HepG2 (cell line): ENCODE measurements around the gene CST3. TPM values are rescaled to one million over a fixed set of nuclear protein-coding genes. Genes with fewer than 3 reads are reported as not detected.

ENCODE experiments used
- HDAC1 ChIP-seq: sonication (generic); formaldehyde crosslinking; IDR thresholded peaks from 2 replicates; pipeline ENCODE4 v1.5.1; 2020; ENCODE audit warnings: mild to moderate bottlenecking, missing genetic modification reagents
- HDAC6 ChIP-seq: fragments of 200-600 bp; sonication (generic); IDR thresholded peaks from 2 replicates; pipeline ENCODE4 v1.7.0; 2017; ENCODE audit warnings: mild to moderate bottlenecking, antibody characterized with exemption, low read length, low read depth
- RFX5 ChIP-seq: IDR thresholded peaks from 2 replicates; pipeline ENCODE4 v1.6.1; 2011; ENCODE audit warnings: low read depth, low read length, improper control_type of control experiment
- SALL1 ChIP-seq: sonication (generic); formaldehyde crosslinking; IDR thresholded peaks from 2 replicates; pipeline ENCODE4 v1.8.0; 2022; ENCODE audit warnings: mild to moderate bottlenecking, missing genetic modification reagents
- SP1 ChIP-seq, 2 experiments: fragments of 450-650 bp in 1 of 2; sonication (generic) in 1 of 2; formaldehyde crosslinking in 1 of 2; IDR thresholded peaks; 2 replicates each; pipeline versions ENCODE4 v1.4.0 to v1.6.1; 2016 to 2020; ENCODE audit warnings: missing genetic modification reagents in 1 of 2
- ZBTB3 ChIP-seq: sonication (generic); formaldehyde crosslinking; IDR thresholded peaks from 2 replicates; pipeline ENCODE4 v1.4.0; 2020; ENCODE audit warnings: low read depth, mild to moderate bottlenecking, moderate library complexity, missing genetic modification reagents, borderline replicate concordance
- ZFP37 ChIP-seq: sonication (generic); formaldehyde crosslinking; IDR thresholded peaks from 2 replicates; pipeline ENCODE4 v1.4.0; 2020; ENCODE audit warnings: missing genetic modification reagents, borderline replicate concordance
- ZNF382 ChIP-seq: sonication (generic); formaldehyde crosslinking; IDR thresholded peaks from 2 replicates; pipeline ENCODE4 v1.5.0; 2020; ENCODE audit warnings: missing genetic modification reagents, mild to moderate bottlenecking, borderline replicate concordance
- ZNF451 ChIP-seq: sonication (generic); formaldehyde crosslinking; IDR thresholded peaks from 2 replicates; pipeline ENCODE4 v1.5.0; 2020; ENCODE audit warnings: mild to moderate bottlenecking, missing genetic modification reagents
- ZNF564 ChIP-seq: sonication (generic); formaldehyde crosslinking; IDR thresholded peaks from 2 replicates; pipeline ENCODE4 v1.8.1; 2023; ENCODE audit warnings: mild to moderate bottlenecking, missing genetic modification reagents
- polyA plus RNA-seq, 8 experiments: library from polyadenylated mRNA; depleted of rRNA in 3 of 8; stranded (reverse) in 7 of 8; unstranded in 1 of 8; fragments of >200 nt; fragmentation: Illumina TruSeq in 4 of 8; extraction: Trizol in 4 of 8; gene quantifications; 2 replicates each; pipeline versions ENCODE4 v1.2.1 to v1.2.3, GENCODE V29; 2011 to 2016; ENCODE audit warnings: low read depth in 4 of 8, missing spikeins in 1 of 8, mixed read lengths in 1 of 8; ENCODE audit not compliant: insufficient read depth in 1 of 8
- total RNA-seq, 5 experiments: library from RNA; depleted of rRNA; stranded (reverse); fragments of >200 nt; fragmentation: Illumina TruSeq; extraction: Trizol; gene quantifications; 2 replicates each; pipeline ENCODE4 v1.2.3, GENCODE V29; 2016; ENCODE audit warnings: low read depth in 1 of 5
- TF ChIP-seq, protein P1 (sequence below): sonication (generic); formaldehyde crosslinking; IDR thresholded peaks from 2 replicates; pipeline ENCODE4 v1.4.0; 2020; ENCODE audit warnings: low read depth, missing genetic modification reagents
- TF ChIP-seq, protein P2 (sequence below): IDR thresholded peaks from 2 replicates; pipeline ENCODE4 v1.6.1; 2016; ENCODE audit warnings: mild to moderate bottlenecking
- TF ChIP-seq, protein P3 (sequence below): sonication (generic); formaldehyde crosslinking; IDR thresholded peaks from 2 replicates; pipeline ENCODE4 v1.4.0; 2020; ENCODE audit warnings: missing genetic modification reagents
- TF ChIP-seq, protein P4 (sequence below): sonication (generic); formaldehyde crosslinking; IDR thresholded peaks from 2 replicates; pipeline ENCODE4 v1.9.0; 2021; ENCODE audit warnings: missing genetic modification reagents, borderline replicate concordance

The CST3 gene
- total and polyA plus RNA-seq, 2 of the 13 experiments (the other 11 are each of a cell fraction or from before 2014, with no cell fraction given): 690 to 1,005 TPM

DNA sequence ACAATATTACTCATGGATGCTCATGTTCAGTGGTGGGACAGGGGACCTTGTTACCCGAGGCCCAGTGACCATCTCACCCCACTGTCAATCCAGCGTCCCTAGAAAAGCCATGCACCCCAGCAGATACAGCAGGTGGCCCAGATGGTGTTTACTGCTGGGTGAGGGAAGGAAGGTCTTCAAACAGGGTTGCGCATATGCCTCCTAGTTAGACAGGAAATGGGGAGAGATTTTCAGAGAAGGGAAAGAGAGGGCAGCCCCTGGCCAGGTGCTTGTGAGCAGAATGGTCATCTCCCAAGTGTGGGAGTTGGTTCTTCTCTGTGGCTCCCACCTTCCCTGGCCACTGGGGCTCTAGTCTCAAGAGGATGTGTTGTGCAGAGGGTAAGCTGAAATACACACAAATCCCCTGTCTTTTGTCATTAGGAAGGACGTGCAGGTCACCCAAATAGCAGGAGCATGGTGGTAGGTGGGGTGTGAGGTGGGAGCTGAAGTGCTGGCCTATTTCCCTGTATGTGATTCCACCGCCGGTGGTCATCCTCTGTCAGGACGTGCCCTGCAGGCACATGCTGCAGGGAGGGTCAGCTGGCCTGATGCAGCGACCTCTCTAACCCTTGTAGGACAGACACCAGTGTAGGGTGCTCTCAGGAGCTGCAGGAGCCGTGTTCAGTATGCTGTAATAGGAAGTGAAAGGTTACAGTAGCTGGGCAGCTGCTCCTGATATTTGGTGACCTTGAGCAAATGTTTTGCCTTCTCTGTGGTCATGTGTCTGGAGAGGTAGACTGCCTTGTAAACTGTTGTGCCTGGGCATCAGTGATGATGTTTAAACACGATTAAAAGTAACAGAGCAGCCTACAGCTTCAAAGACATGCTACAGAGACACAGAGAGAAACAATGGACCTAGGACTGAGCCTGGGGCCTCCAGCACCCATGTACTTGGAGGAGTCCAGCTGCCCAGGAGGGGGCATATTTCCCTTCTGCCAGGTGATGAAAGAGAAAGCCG is 3.2 kb upstream of the CST3 start (continued):
- TF ChIP-seq, protein P1, sequence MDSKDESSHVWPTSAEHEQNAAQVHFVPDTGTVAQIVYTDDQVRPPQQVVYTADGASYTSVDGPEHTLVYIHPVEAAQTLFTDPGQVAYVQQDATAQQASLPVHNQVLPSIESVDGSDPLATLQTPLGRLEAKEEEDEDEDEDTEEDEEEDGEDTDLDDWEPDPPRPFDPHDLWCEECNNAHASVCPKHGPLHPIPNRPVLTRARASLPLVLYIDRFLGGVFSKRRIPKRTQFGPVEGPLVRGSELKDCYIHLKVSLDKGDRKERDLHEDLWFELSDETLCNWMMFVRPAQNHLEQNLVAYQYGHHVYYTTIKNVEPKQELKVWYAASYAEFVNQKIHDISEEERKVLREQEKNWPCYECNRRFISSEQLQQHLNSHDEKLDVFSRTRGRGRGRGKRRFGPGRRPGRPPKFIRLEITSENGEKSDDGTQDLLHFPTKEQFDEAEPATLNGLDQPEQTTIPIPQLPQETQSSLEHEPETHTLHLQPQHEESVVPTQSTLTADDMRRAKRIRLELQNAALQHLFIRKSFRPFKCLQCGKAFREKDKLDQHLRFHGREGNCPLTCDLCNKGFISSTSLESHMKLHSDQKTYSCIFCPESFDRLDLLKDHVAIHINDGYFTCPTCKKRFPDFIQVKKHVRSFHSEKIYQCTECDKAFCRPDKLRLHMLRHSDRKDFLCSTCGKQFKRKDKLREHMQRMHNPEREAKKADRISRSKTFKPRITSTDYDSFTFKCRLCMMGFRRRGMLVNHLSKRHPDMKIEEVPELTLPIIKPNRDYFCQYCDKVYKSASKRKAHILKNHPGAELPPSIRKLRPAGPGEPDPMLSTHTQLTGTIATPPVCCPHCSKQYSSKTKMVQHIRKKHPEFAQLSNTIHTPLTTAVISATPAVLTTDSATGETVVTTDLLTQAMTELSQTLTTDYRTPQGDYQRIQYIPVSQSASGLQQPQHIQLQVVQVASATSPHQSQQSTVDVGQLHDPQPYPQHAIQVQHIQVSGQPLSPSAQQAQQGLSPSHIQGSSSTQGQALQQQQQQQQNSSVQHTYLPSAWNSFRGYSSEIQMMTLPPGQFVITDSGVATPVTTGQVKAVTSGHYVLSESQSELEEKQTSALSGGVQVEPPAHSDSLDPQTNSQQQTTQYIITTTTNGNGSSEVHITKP (CRISPR knock-in tag): no peak
- TF ChIP-seq ZNF451 (CRISPR knock-in tag) (no peak), ZNF382 (CRISPR knock-in tag) (no peak), RFX5 (no peak), ZNF564 (CRISPR knock-in tag) (0 out of 2 replicates have a peak, but pooled peaks have one; percentile 51), HDAC6 (no peak), ZFP37 (CRISPR knock-in tag) (no peak), ZBTB3 (CRISPR knock-in tag) (no peak), SP1 (IDR thresholded peaks at IDR 0.05) (no peak), SP1 (CRISPR knock-in tag; IDR thresholded peaks at IDR 0.05) (peak; percentile 48), HDAC1 (CRISPR knock-in tag) (peak; percentile 49), SALL1 (CRISPR knock-in tag) (peak; percentile 97)
- TF ChIP-seq, protein P2, sequence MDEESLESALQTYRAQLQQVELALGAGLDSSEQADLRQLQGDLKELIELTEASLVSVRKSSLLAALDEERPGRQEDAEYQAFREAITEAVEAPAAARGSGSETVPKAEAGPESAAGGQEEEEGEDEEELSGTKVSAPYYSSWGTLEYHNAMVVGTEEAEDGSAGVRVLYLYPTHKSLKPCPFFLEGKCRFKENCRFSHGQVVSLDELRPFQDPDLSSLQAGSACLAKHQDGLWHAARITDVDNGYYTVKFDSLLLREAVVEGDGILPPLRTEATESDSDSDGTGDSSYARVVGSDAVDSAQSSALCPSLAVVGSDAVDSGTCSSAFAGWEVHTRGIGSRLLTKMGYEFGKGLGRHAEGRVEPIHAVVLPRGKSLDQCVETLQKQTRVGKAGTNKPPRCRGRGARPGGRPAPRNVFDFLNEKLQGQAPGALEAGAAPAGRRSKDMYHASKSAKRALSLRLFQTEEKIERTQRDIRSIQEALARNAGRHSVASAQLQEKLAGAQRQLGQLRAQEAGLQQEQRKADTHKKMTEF (CRISPR knock-in tag): peak; percentile 82
- TF ChIP-seq, protein P3, sequence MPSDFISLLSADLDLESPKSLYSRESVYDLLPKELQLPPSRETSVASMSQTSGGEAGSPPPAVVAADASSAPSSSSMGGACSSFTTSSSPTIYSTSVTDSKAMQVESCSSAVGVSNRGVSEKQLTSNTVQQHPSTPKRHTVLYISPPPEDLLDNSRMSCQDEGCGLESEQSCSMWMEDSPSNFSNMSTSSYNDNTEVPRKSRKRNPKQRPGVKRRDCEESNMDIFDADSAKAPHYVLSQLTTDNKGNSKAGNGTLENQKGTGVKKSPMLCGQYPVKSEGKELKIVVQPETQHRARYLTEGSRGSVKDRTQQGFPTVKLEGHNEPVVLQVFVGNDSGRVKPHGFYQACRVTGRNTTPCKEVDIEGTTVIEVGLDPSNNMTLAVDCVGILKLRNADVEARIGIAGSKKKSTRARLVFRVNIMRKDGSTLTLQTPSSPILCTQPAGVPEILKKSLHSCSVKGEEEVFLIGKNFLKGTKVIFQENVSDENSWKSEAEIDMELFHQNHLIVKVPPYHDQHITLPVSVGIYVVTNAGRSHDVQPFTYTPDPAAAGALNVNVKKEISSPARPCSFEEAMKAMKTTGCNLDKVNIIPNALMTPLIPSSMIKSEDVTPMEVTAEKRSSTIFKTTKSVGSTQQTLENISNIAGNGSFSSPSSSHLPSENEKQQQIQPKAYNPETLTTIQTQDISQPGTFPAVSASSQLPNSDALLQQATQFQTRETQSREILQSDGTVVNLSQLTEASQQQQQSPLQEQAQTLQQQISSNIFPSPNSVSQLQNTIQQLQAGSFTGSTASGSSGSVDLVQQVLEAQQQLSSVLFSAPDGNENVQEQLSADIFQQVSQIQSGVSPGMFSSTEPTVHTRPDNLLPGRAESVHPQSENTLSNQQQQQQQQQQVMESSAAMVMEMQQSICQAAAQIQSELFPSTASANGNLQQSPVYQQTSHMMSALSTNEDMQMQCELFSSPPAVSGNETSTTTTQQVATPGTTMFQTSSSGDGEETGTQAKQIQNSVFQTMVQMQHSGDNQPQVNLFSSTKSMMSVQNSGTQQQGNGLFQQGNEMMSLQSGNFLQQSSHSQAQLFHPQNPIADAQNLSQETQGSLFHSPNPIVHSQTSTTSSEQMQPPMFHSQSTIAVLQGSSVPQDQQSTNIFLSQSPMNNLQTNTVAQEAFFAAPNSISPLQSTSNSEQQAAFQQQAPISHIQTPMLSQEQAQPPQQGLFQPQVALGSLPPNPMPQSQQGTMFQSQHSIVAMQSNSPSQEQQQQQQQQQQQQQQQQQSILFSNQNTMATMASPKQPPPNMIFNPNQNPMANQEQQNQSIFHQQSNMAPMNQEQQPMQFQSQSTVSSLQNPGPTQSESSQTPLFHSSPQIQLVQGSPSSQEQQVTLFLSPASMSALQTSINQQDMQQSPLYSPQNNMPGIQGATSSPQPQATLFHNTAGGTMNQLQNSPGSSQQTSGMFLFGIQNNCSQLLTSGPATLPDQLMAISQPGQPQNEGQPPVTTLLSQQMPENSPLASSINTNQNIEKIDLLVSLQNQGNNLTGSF: no peak; the same call in 1 of the 2 replicates
- TF ChIP-seq, protein P4, sequence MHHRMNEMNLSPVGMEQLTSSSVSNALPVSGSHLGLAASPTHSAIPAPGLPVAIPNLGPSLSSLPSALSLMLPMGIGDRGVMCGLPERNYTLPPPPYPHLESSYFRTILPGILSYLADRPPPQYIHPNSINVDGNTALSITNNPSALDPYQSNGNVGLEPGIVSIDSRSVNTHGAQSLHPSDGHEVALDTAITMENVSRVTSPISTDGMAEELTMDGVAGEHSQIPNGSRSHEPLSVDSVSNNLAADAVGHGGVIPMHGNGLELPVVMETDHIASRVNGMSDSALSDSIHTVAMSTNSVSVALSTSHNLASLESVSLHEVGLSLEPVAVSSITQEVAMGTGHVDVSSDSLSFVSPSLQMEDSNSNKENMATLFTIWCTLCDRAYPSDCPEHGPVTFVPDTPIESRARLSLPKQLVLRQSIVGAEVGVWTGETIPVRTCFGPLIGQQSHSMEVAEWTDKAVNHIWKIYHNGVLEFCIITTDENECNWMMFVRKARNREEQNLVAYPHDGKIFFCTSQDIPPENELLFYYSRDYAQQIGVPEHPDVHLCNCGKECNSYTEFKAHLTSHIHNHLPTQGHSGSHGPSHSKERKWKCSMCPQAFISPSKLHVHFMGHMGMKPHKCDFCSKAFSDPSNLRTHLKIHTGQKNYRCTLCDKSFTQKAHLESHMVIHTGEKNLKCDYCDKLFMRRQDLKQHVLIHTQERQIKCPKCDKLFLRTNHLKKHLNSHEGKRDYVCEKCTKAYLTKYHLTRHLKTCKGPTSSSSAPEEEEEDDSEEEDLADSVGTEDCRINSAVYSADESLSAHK (CRISPR knock-in tag): no peak
